D721Med (cell line): Measurements from ENCODE around the gene ARAP3.

Experiments used
- DNase-seq: peaks from one replicate; pipeline ENCODE4 v3.0.0; 2011; ENCODE audit warnings: low spot score; ENCODE audit not compliant: insufficient read length
- FAIRE-seq: peaks from 2 replicates; lab custom pipeline; 2011; peaks lifted over from hg19 to GRCh38; lab: Jason Lieb, UNC
- CTCF ChIP-seq: IDR thresholded peaks from 2 replicates; pipeline ENCODE4 v1.5.1; 2012; ENCODE audit warnings: mild to moderate bottlenecking, control low read depth; ENCODE audit not compliant: insufficient read depth; ENCODE audit errors: missing control alignments

Gene ARAP3

GRCh38 chr5:141662028-141662427, 20.0 kb downstream of the ARAP3 start:
- peak; percentile 29 for TF ChIP-seq CTCF
- FAIRE-seq, result no peak
- no peak for DNase-seq

- no peak for DNase-seq
- FAIRE-seq, result no peak
- TF ChIP-seq CTCF, result no peak
Observed at GRCh38 chr5:141657937-141658545, 24.0 kb downstream of the ARAP3 start.

- DNase-seq, result no peak
- no peak for FAIRE-seq
- no peak for TF ChIP-seq CTCF
Observed at GRCh38 chr5:141657404-141657803, 24.6 kb downstream of the ARAP3 start.

- FAIRE-seq (no peak), DNase-seq (no peak)
- TF ChIP-seq CTCF, result no peak
Observed at GRCh38 chr5:141656396-141656795, 25.6 kb downstream of the ARAP3 start.

- FAIRE-seq (no peak), DNase-seq (no peak)
Observed at GRCh38 chr5:141655020-141655419, 27.0 kb downstream of the ARAP3 start.

GRCh38 chr5:141654298-141654697, 27.7 kb downstream of the ARAP3 start:
- TF ChIP-seq CTCF, result no peak
- no peak for FAIRE-seq
- no peak for DNase-seq

More at GRCh38 chr5:141655020-141655419, 27.0 kb downstream of the ARAP3 start:
- TF ChIP-seq CTCF, result no peak

- no peak for FAIRE-seq
Observed at GRCh38 chr5:141651728-141652105, 30.3 kb downstream of the ARAP3 start.

More at GRCh38 chr5:141651728-141652105, 30.3 kb downstream of the ARAP3 start:
- no peak for TF ChIP-seq CTCF
- no peak for DNase-seq
